WTC11 (cell line): Measurements from ENCODE around the gene BTC. TPM values are rescaled to one million over a fixed set of nuclear protein-coding genes. Genes with fewer than 3 reads are reported as not detected.
A peak's percentile ranks its signal among the peaks of the same experiment; 100 is the strongest.

ENCODE experiments used
- ATAC-seq: fragments of 200-7000 bp; cut with Tn5 transposase; 2 replicates; pipeline ENCODE4 v1.10.0; 2021; ENCODE audit warnings: mild to moderate bottlenecking, moderate library complexity
- CTCF ChIA-PET: fragments of 300-600 bp; sonication (Branson Sonifier 250); formaldehyde crosslinking; loops from one replicate; lab custom pipeline; 2021; ENCODE audit warnings: antibody characterized with exemption; lab: Charles Lee
- POLR2A ChIA-PET: fragments of 350-600 bp; sonication (Branson Sonifier 250); formaldehyde crosslinking; loops from one replicate; lab custom pipeline; 2021; ENCODE audit warnings: antibody characterized with exemption; lab: Charles Lee
- DNase-seq: peaks from one replicate; pipeline ENCODE4 v3.0.0; 2021; ENCODE audit warnings: low spot score
- H3K27ac Mint-ChIP-seq: 2 replicates; pipeline ENCODE4 v1.8.0; 2021; ENCODE audit warnings: mixed read lengths
- H3K27me3 Mint-ChIP-seq: 2 replicates; pipeline ENCODE4 v1.8.0; 2021; ENCODE audit warnings: low read depth, mild to moderate bottlenecking, moderate library complexity, mixed read lengths
- H3K36me3 Mint-ChIP-seq: 2 replicates; pipeline ENCODE4 v1.8.0; 2021; ENCODE audit warnings: mixed read lengths
- H3K4me1 Mint-ChIP-seq: 2 replicates; pipeline ENCODE4 v1.8.0; 2022; ENCODE audit warnings: mixed read lengths
- H3K4me3 Mint-ChIP-seq: 2 replicates; pipeline ENCODE4 v1.8.0; 2021; ENCODE audit warnings: mild to moderate bottlenecking, moderate library complexity, mixed read lengths
- H3K9me3 Mint-ChIP-seq: 2 replicates; pipeline ENCODE4 v1.8.0; 2021; ENCODE audit warnings: mixed read lengths
- ATF1 ChIP-seq: sonication (generic); formaldehyde crosslinking; IDR thresholded peaks from 2 replicates; pipeline ENCODE4 v1.8.1; 2023; ENCODE audit warnings: mild to moderate bottlenecking, moderate library complexity, missing genetic modification reagents
- CREB1 ChIP-seq: sonication (generic); formaldehyde crosslinking; IDR thresholded peaks from 2 replicates; pipeline ENCODE4 v1.8.0; 2023; ENCODE audit warnings: mild to moderate bottlenecking, missing genetic modification reagents
- E2F1 ChIP-seq: sonication (generic); formaldehyde crosslinking; IDR thresholded peaks from 2 replicates; pipeline ENCODE4 v1.8.0; 2022; ENCODE audit warnings: mild to moderate bottlenecking, missing genetic modification reagents
- ELF4 ChIP-seq: sonication (generic); formaldehyde crosslinking; IDR thresholded peaks from 2 replicates; pipeline ENCODE4 v1.8.1; 2022; ENCODE audit warnings: low read depth, mild to moderate bottlenecking, moderate library complexity, missing genetic modification reagents
- ETV6 ChIP-seq: sonication (generic); formaldehyde crosslinking; IDR thresholded peaks from 2 replicates; pipeline ENCODE4 v1.8.1; 2022; ENCODE audit warnings: mild to moderate bottlenecking, missing genetic modification reagents
- FOXJ3 ChIP-seq: sonication (generic); formaldehyde crosslinking; IDR thresholded peaks from 2 replicates; pipeline ENCODE4 v1.9.0; 2021; ENCODE audit warnings: missing genetic modification reagents, mild to moderate bottlenecking, borderline replicate concordance
- GABPB1 ChIP-seq: sonication (generic); formaldehyde crosslinking; IDR thresholded peaks from 2 replicates; pipeline ENCODE4 v1.8.1; 2023; ENCODE audit warnings: mild to moderate bottlenecking, missing genetic modification reagents
- HMGA2 ChIP-seq: fragments of 250-450 bp; sonication (Bioruptor Pico); IDR thresholded peaks from 2 replicates; pipeline ENCODE4 v1.4.0; 2021; ENCODE audit warnings: mild to moderate bottlenecking, moderate library complexity
- JUN ChIP-seq: sonication (generic); formaldehyde crosslinking; IDR thresholded peaks from 2 replicates; pipeline ENCODE4 v1.8.0; 2023; ENCODE audit warnings: mild to moderate bottlenecking, missing genetic modification reagents
- MYBL2 ChIP-seq: sonication (generic); formaldehyde crosslinking; IDR thresholded peaks from 2 replicates; pipeline ENCODE4 v1.8.1; 2023; ENCODE audit warnings: mild to moderate bottlenecking, moderate library complexity, missing genetic modification reagents
- NFATC4 ChIP-seq: fragments of 250-450 bp; sonication (Bioruptor Pico); IDR thresholded peaks from 2 replicates; pipeline ENCODE4 v1.9.0; 2021; ENCODE audit warnings: mild to moderate bottlenecking
- NR1H2 ChIP-seq: sonication (generic); formaldehyde crosslinking; IDR thresholded peaks from 2 replicates; pipeline ENCODE4 v1.9.0; 2021; ENCODE audit warnings: mild to moderate bottlenecking, moderate library complexity, missing genetic modification reagents
- NR2C2 ChIP-seq: sonication (generic); formaldehyde crosslinking; IDR thresholded peaks from 2 replicates; pipeline ENCODE4 v1.8.0; 2022; ENCODE audit warnings: mild to moderate bottlenecking, missing genetic modification reagents
- OVOL2 ChIP-seq: fragments of 250-450 bp; sonication (Bioruptor Pico); IDR thresholded peaks from 2 replicates; pipeline ENCODE4 v1.9.0; 2021; ENCODE audit warnings: mild to moderate bottlenecking, borderline replicate concordance
- RORB ChIP-seq: fragments of 250-450 bp; sonication (Bioruptor Pico); IDR thresholded peaks from 2 replicates; pipeline ENCODE4 v1.9.0; 2021; ENCODE audit warnings: mild to moderate bottlenecking
- SOX15 ChIP-seq: fragments of 250-450 bp; sonication (Bioruptor Pico); IDR thresholded peaks from 2 replicates; pipeline ENCODE4 v1.9.0; 2021; ENCODE audit warnings: mild to moderate bottlenecking
- SP1 ChIP-seq: sonication (generic); formaldehyde crosslinking; conservative IDR thresholded peaks from 2 replicates; pipeline ENCODE4 v1.8.1; 2022; ENCODE audit warnings: missing genetic modification reagents
- TEAD1 ChIP-seq: sonication (generic); formaldehyde crosslinking; IDR thresholded peaks from 2 replicates; pipeline ENCODE4 v1.8.0; 2022; ENCODE audit warnings: mild to moderate bottlenecking, missing genetic modification reagents
- TP53 ChIP-seq: sonication (generic); formaldehyde crosslinking; IDR thresholded peaks from 2 replicates; pipeline ENCODE4 v1.8.1; 2023; ENCODE audit warnings: mild to moderate bottlenecking, missing genetic modification reagents
- ZNF423 ChIP-seq: fragments of 250-450 bp; sonication (Bioruptor Pico); IDR thresholded peaks from 2 replicates; pipeline ENCODE4 v2.1.2; 2022; ENCODE audit warnings: mild to moderate bottlenecking, moderate library complexity
- total RNA-seq: library from RNA; stranded (reverse); gene quantifications from 3 replicates; pipeline ENCODE4 v1.2.3, GENCODE V29; 2021
- TF ChIP-seq, protein P1 (sequence below): fragments of 250-450 bp; sonication (Bioruptor Pico); IDR thresholded peaks from 2 replicates; pipeline ENCODE4 v1.8.0; 2021; ENCODE audit warnings: mild to moderate bottlenecking
- TF ChIP-seq, protein P2 (sequence below): sonication (generic); formaldehyde crosslinking; conservative IDR thresholded peaks from 2 replicates; pipeline ENCODE4 v1.8.1; 2023; ENCODE audit warnings: mild to moderate bottlenecking, low read depth, missing genetic modification reagents, moderate library complexity
- TF ChIP-seq, protein P3 (sequence below): sonication (generic); formaldehyde crosslinking; IDR thresholded peaks from 2 replicates; pipeline ENCODE4 v1.8.1; 2023; ENCODE audit warnings: mild to moderate bottlenecking, missing genetic modification reagents, moderate library complexity
- TF ChIP-seq, protein P4 (sequence below): fragments of 250-450 bp; sonication (Bioruptor Pico); IDR thresholded peaks from 2 replicates; pipeline ENCODE4 v1.9.0; 2021; ENCODE audit warnings: mild to moderate bottlenecking
- TF ChIP-seq, protein P5 (sequence below): fragments of 250-450 bp; sonication (Bioruptor Pico); IDR thresholded peaks from 2 replicates; pipeline ENCODE4 v1.9.0; 2021; ENCODE audit warnings: mild to moderate bottlenecking
- TF ChIP-seq, protein P6 (sequence below): fragments of 250-450 bp; sonication (Bioruptor Pico); IDR thresholded peaks from 2 replicates; pipeline ENCODE4 v2.1.2; 2022; ENCODE audit warnings: mild to moderate bottlenecking, moderate library complexity

BTC gene
- total RNA-seq, 1 experiment from 2014 or later: 0.07 TPM

- Mint-ChIP-seq H3K4me3 (no peak overlapping the region), H3K27me3 (no peaks in the 10 kb centered on the region), H3K27ac (no peak overlapping the region), H3K36me3 (no peaks in the 10 kb centered on the region), H3K4me1 (peaks cover 4% of the 10 kb centered on the region), H3K9me3 (peaks cover under 1% of the 10 kb centered on the region; the same call in 1 of the 2 replicates)
- CTCF ChIA-PET: interaction anchor here (1.0 kb wide), 1 partner anchor 17 kb away, joined by 3 read pairs; the partner anchor contains the start of gene BTC
- ATAC-seq (no peak), DNase-seq (no peak)
- TF ChIP-seq TP53 (no peak), TEAD1 (CRISPR knock-in tag) (no peak), ATF1 (CRISPR knock-in tag) (no peak), MYBL2 (CRISPR knock-in tag) (no peak), NR1H2 (CRISPR knock-in tag) (no peak), HMGA2 (CRISPR knock-in tag) (no peak), SP1 (no peak), ETV6 (CRISPR knock-in tag) (no peak), CREB1 (CRISPR knock-in tag) (no peak), E2F1 (CRISPR knock-in tag) (no peak), NR2C2 (CRISPR knock-in tag) (no peak), RORB (CRISPR knock-in tag) (no peak), OVOL2 (CRISPR knock-in tag) (no peak), NFATC4 (no peak), ELF4 (CRISPR knock-in tag) (no peak)
- TF ChIP-seq, protein P1, sequence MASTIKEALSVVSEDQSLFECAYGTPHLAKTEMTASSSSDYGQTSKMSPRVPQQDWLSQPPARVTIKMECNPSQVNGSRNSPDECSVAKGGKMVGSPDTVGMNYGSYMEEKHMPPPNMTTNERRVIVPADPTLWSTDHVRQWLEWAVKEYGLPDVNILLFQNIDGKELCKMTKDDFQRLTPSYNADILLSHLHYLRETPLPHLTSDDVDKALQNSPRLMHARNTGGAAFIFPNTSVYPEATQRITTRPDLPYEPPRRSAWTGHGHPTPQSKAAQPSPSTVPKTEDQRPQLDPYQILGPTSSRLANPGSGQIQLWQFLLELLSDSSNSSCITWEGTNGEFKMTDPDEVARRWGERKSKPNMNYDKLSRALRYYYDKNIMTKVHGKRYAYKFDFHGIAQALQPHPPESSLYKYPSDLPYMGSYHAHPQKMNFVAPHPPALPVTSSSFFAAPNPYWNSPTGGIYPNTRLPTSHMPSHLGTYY (CRISPR knock-in tag): no peak
- TF ChIP-seq, protein P2, sequence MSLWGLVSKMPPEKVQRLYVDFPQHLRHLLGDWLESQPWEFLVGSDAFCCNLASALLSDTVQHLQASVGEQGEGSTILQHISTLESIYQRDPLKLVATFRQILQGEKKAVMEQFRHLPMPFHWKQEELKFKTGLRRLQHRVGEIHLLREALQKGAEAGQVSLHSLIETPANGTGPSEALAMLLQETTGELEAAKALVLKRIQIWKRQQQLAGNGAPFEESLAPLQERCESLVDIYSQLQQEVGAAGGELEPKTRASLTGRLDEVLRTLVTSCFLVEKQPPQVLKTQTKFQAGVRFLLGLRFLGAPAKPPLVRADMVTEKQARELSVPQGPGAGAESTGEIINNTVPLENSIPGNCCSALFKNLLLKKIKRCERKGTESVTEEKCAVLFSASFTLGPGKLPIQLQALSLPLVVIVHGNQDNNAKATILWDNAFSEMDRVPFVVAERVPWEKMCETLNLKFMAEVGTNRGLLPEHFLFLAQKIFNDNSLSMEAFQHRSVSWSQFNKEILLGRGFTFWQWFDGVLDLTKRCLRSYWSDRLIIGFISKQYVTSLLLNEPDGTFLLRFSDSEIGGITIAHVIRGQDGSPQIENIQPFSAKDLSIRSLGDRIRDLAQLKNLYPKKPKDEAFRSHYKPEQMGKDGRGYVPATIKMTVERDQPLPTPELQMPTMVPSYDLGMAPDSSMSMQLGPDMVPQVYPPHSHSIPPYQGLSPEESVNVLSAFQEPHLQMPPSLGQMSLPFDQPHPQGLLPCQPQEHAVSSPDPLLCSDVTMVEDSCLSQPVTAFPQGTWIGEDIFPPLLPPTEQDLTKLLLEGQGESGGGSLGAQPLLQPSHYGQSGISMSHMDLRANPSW: no peak
- TF ChIP-seq, protein P3, sequence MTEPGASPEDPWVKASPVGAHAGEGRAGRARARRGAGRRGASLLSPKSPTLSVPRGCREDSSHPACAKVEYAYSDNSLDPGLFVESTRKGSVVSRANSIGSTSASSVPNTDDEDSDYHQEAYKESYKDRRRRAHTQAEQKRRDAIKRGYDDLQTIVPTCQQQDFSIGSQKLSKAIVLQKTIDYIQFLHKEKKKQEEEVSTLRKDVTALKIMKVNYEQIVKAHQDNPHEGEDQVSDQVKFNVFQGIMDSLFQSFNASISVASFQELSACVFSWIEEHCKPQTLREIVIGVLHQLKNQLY (CRISPR knock-in tag): no peak
- POLR2A ChIA-PET: no interaction called here
Measured at GRCh38 chr4:74777531-74777930, 16.8 kb downstream of the BTC start.

DNA sequence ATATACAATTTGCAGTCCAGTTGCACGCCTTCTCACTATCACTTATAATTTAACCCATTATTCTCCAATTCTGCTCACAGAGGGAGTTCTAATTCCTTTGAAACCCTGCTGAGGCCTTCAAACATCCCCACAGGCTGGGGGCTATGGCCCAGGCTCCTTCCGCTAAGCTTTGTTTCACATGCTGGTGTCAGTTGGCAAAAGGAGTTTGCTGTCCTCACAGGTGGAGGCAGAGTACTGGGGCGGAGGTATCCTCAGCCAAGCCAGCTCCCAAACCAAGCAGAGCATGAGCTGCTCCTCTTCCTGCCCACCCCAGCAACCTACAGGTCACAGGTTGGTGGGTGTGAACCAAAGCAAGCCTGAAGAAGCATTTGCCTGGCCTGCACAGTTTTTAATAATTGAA is 21.5 kb downstream of the BTC start:
- peak; percentile 22 for DNase-seq

More for the DNA sequence above, 21.5 kb downstream of the BTC start:
- Mint-ChIP-seq H3K36me3 (no peaks in the 10 kb centered on the region), H3K9me3 (no peaks in the 10 kb centered on the region), H3K27ac (no peak overlapping the region), H3K4me1 (peaks cover 4% of the 10 kb centered on the region), H3K4me3 (no peak overlapping the region), H3K27me3 (no peaks in the 10 kb centered on the region)
- CTCF ChIA-PET: interaction anchor here (0.6 kb wide), 1 partner anchor 21 kb away, joined by 4 read pairs; no protein-coding TSS in a partner anchor
- POLR2A ChIA-PET: no interaction called here
- peak; percentile 90 for ATAC-seq
- TF ChIP-seq ZNF423: no peak
- TF ChIP-seq, protein P4, sequence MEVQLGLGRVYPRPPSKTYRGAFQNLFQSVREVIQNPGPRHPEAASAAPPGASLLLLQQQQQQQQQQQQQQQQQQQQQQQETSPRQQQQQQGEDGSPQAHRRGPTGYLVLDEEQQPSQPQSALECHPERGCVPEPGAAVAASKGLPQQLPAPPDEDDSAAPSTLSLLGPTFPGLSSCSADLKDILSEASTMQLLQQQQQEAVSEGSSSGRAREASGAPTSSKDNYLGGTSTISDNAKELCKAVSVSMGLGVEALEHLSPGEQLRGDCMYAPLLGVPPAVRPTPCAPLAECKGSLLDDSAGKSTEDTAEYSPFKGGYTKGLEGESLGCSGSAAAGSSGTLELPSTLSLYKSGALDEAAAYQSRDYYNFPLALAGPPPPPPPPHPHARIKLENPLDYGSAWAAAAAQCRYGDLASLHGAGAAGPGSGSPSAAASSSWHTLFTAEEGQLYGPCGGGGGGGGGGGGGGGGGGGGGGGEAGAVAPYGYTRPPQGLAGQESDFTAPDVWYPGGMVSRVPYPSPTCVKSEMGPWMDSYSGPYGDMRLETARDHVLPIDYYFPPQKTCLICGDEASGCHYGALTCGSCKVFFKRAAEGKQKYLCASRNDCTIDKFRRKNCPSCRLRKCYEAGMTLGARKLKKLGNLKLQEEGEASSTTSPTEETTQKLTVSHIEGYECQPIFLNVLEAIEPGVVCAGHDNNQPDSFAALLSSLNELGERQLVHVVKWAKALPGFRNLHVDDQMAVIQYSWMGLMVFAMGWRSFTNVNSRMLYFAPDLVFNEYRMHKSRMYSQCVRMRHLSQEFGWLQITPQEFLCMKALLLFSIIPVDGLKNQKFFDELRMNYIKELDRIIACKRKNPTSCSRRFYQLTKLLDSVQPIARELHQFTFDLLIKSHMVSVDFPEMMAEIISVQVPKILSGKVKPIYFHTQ (CRISPR knock-in tag): no peak
- no peak for TF ChIP-seq JUN (CRISPR knock-in tag)
- no peak for TF ChIP-seq GABPB1 (CRISPR knock-in tag)
- TF ChIP-seq E2F1 (CRISPR knock-in tag): no peak
- TF ChIP-seq, protein P5, sequence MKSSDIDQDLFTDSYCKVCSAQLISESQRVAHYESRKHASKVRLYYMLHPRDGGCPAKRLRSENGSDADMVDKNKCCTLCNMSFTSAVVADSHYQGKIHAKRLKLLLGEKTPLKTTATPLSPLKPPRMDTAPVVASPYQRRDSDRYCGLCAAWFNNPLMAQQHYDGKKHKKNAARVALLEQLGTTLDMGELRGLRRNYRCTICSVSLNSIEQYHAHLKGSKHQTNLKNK: no peak
- no peak for TF ChIP-seq SOX15 (CRISPR knock-in tag)
- TF ChIP-seq RORB (CRISPR knock-in tag): no peak
- no peak for TF ChIP-seq FOXJ3
- TF ChIP-seq, protein P6, sequence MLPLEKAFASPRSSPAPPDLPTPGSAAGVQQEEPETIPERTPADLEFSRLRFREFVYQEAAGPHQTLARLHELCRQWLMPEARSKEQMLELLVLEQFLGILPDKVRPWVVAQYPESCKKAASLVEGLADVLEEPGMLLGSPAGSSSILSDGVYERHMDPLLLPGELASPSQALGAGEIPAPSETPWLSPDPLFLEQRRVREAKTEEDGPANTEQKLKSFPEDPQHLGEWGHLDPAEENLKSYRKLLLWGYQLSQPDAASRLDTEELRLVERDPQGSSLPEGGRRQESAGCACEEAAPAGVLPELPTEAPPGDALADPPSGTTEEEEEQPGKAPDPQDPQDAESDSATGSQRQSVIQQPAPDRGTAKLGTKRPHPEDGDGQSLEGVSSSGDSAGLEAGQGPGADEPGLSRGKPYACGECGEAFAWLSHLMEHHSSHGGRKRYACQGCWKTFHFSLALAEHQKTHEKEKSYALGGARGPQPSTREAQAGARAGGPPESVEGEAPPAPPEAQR (CRISPR knock-in tag): no peak
